GM08714 (cell line): ENCODE data around the gene IFNAR1.

Experiments used
- H3K4me3 ChIP-seq: fragments of 200-500 bp; sonication (Bioruptor generic); 2 replicates; pipeline ENCODE4 v1.5.1; 2014; ENCODE audit warnings: mild to moderate bottlenecking, low read length, inconsistent platforms
- ZNF274 ChIP-seq: IDR thresholded peaks from 2 replicates; pipeline ENCODE4 v1.6.1; 2012; ENCODE audit warnings: mild to moderate bottlenecking, low read depth, low read length

Gene IFNAR1

DNA sequence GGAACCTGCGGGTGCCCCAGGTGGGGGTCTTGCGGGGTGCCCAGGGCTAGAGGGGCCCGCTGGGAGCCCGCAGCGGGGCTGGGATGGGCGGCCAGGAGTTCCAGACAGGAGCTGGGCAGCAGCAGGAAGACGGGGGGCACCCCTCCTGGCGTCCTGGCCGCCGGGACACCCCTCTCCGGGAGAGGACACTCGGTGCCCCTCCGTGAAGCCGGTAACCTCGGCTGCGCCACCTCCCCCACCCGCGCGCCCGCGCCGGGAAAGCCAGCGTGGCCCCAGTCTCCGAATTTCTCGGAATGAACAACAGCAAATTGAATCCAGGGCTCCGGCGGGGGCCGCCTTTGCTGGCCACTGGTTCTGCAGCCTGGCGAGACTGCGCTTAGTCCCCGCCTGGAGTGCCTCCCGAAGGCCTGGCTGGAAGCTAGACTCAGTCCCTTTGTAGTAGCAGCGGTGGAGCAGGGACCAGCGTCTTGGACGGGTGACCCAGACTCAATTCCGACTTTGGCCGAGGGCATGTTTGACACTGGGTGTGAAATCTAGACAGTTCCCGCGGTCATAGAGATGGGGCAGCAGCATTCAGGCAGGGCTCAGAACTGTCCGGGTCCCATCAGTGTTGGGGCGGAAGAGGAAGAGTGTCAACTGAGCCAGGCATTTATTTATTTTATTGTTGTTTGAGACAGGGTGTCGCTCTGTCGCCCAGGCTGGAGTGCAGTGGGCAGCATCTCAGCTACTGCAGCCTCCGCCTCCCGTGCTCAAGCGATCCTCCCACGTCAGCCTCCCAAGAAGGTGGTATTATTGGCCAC is 79.2 kb downstream of the IFNAR1 start:
- H3K4me3 ChIP-seq: peak overlapping the region; percentile 73
- TF ChIP-seq ZNF274: no peak

DNA sequence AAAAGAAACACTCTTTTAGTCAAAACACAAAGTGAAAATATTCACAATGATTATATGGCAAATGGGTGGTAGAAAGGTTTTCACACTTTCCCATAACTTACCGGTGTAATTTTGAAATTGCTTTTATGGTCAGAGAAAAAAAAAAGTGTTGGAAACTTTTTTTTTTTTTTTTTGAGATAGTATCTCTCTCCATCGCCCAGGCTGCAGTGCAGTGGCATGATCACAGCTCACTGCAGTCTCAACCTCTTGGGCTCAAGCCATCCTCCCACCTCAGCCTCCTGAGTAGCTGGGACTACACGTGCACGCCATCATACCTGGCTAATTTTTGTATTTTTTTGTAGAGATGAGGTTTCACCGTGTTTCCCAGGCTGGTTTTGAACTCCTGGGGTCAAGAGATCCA is 81.7 kb downstream of the IFNAR1 start:
- TF ChIP-seq ZNF274: no peak
- H3K4me3 ChIP-seq: no peak overlapping the region
